Measurements from ENCODE around the gene KDM1B. TPM values are rescaled to one million over a fixed set of nuclear protein-coding genes. Genes with fewer than 3 reads are reported as not detected.

Gene KDM1B
- 20.9 TPM for polyA plus RNA-seq (ENCODE audit: insufficient read length)
- long read RNA-seq, donor 1, result 0 reads
- long read RNA-seq, donor 2, partial matches to known transcripts, result 428 of 428 reads
- long read RNA-seq, donor 2, other reads (novel, unspliced or antisense), result 0 of 428 reads
- long read RNA-seq, donor 3, result 0 reads
- long read RNA-seq, donor 4, result 0 reads
- long read RNA-seq, donor 5, partial matches to known transcripts, result 364 of 462 reads
- long read RNA-seq, donor 5, other reads (novel, unspliced or antisense), result 98 of 462 reads
- long read RNA-seq, donor 6, partial matches to known transcripts, result 580 of 580 reads
- long read RNA-seq, donor 6, other reads (novel, unspliced or antisense), result 0 of 580 reads
- long read RNA-seq, donor 7, result 0 reads
- long read RNA-seq, donor 8, result 0 reads

DNA sequence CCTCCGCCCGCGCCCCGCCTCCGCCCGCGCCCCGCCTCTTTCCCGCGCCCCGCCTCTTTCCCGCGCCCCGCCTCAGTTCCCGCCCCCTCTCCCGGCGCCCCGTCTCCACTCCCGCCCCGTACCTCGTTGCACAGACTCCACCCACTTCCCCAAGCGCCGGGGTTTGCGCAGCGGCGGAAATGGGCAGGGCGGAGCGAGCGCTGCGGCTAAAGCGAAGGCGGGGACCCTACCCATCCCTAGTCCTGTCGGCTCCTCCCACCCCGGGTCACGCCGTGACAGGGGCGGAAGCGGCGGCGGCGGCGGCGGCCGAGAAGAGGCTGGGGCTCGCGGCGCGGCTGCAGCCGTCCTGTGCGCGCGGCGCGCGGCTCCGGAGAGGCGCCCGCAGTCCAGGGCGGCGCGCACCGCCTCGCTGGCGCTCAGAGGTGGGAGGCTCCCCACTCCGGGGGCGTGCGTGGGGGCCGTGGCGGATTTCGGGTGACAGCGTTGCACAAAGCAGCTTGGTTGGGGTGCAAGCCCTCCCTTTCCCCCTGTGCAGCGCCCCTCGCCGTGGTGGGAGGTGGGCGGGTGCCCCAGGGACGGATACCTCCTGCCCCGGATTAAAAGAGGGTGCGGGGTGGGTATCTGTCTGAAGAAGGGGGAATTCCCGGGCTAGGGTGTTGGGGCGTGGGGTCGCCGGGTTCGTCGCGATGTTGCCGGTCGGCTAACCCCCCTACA lies at the start of gene KDM1B:
Gene KDM1B, plus strand, starts transcription at position 273 of the 714 bp plus-strand sequence. CDS start 4,474 bp downstream, outside the sequence.
- DNase-seq, result peak; percentile 97

DNA sequence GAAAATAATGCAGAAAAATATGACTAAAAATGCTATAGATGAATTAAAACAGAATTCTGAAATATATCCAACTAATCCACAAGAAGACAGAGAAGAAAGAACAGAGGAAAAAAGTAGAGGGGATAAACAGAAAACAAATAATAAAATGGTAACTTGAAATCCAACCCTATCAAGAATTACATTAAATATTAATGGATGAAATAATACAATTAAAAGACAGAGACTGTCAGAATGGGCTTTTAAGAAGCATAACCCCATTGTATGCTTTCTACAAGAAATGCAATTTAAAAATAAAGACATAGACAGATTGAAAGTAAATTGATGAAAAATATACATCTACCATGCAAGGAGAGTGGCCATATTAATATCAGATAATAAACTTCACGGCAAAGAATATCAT lies 48.2 kb upstream of the KDM1B start:
- DNase-seq, result no peak

DNA sequence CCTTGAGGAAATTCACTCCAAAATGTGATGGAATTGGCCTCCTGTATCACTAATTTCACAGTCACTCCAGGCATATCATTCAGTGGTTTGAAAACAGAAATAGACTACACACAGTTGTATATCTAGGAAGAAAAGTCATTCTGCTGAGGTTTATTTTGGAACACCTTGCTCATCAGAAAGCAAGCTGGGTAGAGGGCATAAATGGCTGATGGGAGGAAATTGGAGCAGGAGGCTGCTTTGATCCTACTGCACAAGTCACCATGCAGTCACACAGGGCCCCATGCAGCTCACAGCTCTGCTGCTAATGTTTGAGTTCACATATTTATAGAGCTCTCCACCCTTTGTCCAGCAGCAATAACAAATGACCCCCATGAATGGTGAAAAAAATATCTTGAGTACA lies 45.1 kb upstream of the KDM1B start:
- DNase-seq, result no peak

DNA sequence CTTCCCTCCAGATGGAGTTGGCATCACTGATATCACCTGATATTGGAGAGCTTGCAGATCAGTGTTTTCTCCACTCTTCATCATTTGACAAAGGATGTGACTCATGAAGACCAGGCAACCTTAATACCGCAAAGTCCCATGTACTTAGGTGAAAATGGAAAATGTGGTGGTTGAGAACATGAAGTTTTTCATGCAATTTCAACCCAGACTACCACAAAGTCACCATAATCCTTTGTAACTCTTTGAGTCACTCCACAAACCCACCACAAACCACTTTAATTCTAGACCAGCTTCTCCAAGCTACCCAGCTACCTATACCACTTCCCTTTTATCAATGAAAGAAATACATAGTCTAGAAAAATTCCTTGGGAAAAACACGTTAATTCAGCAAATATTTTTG lies 39.9 kb upstream of the KDM1B start:
- DNase-seq, result no peak

- no peak for DNase-seq
Observed at GRCh38 chr6:18117136-18117535, 38.1 kb upstream of the KDM1B start.

DNA sequence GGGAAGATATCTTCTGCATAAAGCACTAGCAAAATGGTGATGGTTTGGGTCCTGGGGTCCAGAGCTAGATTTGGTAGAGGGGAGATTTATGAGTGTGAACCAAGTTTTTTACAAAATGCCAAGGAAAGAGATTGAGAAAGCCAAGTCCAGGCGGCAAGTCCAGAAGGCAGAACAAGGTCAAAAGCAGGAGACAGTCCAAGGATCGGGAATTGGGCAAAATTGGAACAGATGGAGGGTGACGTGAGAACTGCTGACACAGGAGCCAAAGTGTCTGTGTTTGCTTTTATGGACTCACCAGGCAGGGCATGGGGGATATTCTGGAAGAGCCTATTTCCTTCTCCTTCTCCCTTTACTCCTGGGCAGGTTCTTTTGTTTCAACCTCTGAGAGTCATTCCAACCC lies 36.9 kb upstream of the KDM1B start:
- DNase-seq, result no peak

- no peak for DNase-seq
Observed at GRCh38 chr6:18119236-18119635, 36.0 kb upstream of the KDM1B start.

GRCh38 chr6:18121580-18122127 lies 33.6 kb upstream of the KDM1B start:
- DNase-seq, result no peak

- DNase-seq, result peak; percentile 82
Observed at GRCh38 chr6:18122128-18123093, 32.8 kb upstream of the KDM1B start, which contains the start of gene NHLRC1. Gene NHLRC1 (minus strand): TSS chr6:18122677. CDS start chr6:18122606, 71 bp downstream.

DNA sequence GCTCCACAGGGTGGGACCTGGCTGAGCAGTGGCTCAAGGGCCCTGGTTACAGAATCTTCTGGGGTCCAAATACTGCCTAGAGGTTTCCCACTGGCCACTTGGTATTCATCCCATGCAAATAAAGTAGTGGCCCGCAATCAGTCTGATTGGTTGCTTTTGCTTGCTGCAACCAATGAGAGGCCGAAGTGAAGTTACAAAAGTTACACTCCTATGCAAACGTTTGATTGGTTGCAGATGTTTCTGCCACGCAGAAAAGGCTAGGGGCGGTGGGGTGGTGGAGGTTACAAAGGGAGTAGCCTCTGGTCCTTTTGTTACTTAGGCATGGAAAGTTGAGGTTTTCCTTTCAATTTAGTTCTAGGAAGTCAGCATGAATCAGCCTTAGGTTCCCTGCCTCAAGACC lies 29.1 kb upstream of the KDM1B start:
- no peak for DNase-seq

- DNase-seq, result no peak
Observed at GRCh38 chr6:18132346-18132745, 22.9 kb upstream of the KDM1B start.

GRCh38 chr6:18135171-18135570 lies 20.1 kb upstream of the KDM1B start:
- no peak for DNase-seq

- DNase-seq, result no peak
Observed at GRCh38 chr6:18136260-18136659, 19.0 kb upstream of the KDM1B start.

DNA sequence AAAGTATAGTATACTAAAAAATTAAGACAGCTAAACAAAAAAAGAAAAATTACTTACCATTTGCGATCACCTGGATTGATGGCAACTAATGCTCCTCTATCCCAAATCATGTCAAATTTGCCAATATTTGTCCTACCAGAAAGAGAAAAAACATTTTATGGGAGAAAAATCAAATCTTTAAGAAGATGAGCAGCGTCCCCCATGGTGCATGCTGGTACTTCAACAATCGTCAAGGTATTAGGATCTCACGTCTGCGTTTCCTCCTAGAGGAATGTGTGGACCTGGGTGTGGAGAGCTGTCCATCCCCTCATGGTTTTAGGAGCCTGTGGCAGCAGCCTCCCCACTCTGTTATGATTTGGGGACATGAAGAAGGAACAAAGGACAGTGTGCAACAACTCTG lies 16.3 kb upstream of the KDM1B start:
- no peak for DNase-seq

- no peak for DNase-seq
Observed at GRCh38 chr6:18139935-18140621, 15.1 kb upstream of the KDM1B start.

DNA sequence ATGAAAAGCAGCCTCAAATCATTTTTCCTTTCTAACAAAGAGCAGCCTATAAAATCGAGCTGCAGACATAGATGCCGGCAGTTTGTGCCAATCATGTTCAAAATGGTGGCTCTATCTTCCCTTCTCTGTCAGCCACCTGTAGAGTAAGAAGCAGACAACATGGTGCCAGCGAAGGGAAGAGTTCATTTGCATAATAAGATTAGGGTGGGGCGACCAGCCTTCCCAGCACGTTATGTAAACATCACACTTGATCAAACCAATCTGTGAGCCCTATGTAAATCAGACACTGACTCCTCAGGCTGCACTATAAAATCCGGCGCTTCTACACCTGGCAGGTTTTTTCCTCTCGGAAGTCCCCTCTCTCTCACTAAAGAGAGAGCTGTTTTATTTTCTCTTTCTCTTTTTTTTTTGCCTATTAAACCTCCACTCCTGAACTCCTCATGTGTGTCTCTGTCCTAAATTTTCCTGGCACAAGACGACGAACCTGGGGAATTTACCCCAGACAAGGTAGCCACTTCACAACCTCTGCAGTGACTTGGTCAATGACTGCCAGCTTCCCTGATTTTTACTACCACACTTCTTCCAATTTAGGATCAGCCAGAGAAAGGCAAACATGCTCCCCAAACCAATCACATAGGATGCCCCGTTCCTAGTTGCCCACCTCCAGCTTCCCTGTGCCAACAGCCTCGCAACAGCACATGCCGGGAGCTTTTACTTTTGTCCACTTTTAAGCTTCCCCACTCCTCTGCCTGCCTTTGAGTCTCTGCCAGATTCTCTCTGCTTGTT lies 13.2 kb upstream of the KDM1B start:
- no peak for DNase-seq

DNA sequence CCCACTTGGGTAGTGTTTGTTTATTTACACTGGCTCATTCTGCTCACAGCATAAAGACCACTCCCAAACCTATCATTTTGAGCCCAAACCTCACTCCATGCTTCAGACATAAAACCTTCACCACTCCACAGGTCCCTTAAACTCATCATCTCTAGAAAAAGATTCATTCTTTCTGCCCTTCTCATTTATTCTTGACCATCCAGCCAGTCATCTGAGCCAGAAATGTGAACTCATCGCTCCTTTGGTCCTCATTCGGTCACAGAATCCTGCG lies 12.7 kb upstream of the KDM1B start:
- no peak for DNase-seq

DNA sequence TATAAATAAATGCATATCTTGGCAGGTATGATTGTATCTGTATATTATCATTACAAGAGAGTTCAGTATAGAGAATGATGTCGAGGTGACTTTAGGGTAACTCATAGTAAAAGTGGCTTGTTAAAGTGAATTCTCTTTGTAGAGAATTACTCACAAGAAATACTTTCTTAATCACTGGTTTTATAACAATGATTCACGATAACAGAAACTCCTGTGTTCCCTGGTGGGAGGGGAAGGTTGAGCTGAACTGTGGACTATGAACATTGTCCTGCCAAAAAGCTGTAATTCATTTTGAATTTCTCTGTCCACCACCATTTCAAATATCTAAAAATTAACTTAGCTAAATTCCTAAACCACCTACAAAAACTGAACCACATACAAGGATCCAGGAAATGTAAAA lies 8.1 kb upstream of the KDM1B start:
- no peak for DNase-seq

DNA sequence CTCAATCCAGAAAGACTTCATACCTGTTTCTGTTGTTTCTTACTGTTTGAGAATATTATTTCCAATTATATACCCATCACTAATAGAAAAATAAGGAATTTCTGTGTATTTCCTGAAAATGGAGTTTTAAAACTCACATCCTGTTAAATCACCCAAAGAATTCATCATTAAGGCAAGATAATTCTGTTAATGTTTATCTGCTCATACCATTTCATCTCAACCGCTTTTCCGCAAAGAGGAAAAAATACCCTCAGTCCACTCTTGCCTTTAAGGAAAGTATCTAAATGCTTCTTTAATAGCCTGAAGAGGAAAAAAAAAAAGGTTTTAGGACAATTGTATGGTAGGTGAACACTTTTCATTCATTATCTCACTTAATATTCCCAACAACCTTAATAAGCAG lies 7.6 kb upstream of the KDM1B start:
- no peak for DNase-seq

- DNase-seq, result no peak
Observed at GRCh38 chr6:18148304-18149025, 6.8 kb upstream of the KDM1B start.
